Measurements from ENCODE around the gene ERRFI1. TPM values are rescaled to one million over a fixed set of nuclear protein-coding genes. Genes with fewer than 3 reads are reported as not detected.

Gene ERRFI1
- total RNA-seq, 2 experiments from 2014 or later: 3.6 TPM

DNA sequence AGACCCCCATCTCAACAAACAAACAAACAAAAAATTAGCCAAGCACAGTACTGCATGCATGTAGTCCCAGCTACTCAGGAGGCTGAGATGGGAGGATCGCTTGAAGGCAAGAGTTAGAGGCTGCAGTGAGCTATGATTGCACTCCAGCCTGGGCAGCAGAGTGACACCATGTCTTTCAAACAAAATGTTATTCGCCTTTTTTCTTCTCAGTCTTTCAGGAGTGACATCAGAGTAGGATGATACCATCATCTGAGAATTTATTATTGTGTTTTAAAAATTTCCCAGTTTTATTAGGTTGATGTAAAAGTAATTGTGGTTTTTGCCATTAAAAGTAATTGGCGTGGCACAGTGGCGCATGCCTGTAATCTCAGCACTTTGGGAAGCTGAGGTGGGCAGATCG lies 53.8 kb downstream of the ERRFI1 start:
- no peaks in the 10 kb centered on the region for H3K27me3 ChIP-seq (ENCODE audit: control insufficient read depth in 1 of 2, insufficient read depth in 2 of 2, low read length in 2 of 2)
- TF ChIP-seq, protein P1, sequence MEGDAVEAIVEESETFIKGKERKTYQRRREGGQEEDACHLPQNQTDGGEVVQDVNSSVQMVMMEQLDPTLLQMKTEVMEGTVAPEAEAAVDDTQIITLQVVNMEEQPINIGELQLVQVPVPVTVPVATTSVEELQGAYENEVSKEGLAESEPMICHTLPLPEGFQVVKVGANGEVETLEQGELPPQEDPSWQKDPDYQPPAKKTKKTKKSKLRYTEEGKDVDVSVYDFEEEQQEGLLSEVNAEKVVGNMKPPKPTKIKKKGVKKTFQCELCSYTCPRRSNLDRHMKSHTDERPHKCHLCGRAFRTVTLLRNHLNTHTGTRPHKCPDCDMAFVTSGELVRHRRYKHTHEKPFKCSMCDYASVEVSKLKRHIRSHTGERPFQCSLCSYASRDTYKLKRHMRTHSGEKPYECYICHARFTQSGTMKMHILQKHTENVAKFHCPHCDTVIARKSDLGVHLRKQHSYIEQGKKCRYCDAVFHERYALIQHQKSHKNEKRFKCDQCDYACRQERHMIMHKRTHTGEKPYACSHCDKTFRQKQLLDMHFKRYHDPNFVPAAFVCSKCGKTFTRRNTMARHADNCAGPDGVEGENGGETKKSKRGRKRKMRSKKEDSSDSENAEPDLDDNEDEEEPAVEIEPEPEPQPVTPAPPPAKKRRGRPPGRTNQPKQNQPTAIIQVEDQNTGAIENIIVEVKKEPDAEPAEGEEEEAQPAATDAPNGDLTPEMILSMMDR (IDR thresholded peaks at IDR 0.05): no peak
- H3K4me1 ChIP-seq (ENCODE audit: insufficient read depth, low read length): peaks cover 2% of the 10 kb centered on the region
- no peaks in the 10 kb centered on the region for H3K9me3 Mint-ChIP-seq
- H3K27ac Mint-ChIP-seq: no peak overlapping the region
- peaks cover 16% of the 10 kb centered on the region for H3K4me1 Mint-ChIP-seq (ENCODE audit: low read depth)
- peaks cover 70% of the 10 kb centered on the region for H3K36me3 ChIP-seq (ENCODE audit: insufficient read depth, low read length)
- no peak overlapping the region for H3K4me3 ChIP-seq (ENCODE audit: low read length)
- POLR2A ChIA-PET: no interaction called here
- H3K27ac ChIP-seq (ENCODE audit: low read depth in 1 of 2, low read length in 2 of 2): no peak overlapping the region
- H3K4me3 Mint-ChIP-seq: no peak overlapping the region
- no peaks in the 10 kb centered on the region for H3K9me3 ChIP-seq (ENCODE audit: control insufficient read depth in 1 of 2, insufficient read depth in 1 of 2, low read length in 2 of 2)
- intact Hi-C loops (cut with DNase I, micrococcal nuclease): no loop called here
- CTCF ChIA-PET: interaction anchor here (1.3 kb wide), 1 partner anchor 11 kb away, joined by 3 read pairs; no protein-coding TSS in a partner anchor
- no peaks in the 10 kb centered on the region for H3K27me3 Mint-ChIP-seq
- DNase-seq: no peak
- H3K36me3 Mint-ChIP-seq (ENCODE audit: low read depth): peaks cover 67% of the 10 kb centered on the region
- ATAC-seq (ENCODE audit: poor library complexity): no peak

DNA sequence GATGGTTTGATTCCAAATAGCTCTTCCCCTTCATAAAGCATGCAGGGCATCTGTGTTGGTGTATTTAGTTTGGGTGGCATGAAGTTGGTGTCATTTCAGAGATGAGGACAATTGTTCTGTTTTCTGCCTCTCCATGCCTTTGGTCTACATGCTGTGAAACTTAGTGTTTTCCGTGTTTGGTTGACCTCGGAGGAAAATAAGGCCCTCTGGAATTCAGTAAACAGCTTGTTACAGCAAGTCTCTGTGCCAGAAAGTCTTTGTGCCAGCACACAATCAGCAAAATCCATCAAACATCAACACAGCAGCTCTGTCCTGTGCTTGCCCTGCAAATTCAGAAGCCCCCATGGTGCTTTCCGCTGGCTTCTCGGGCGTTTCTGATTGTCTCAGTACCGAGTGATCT lies 55.1 kb downstream of the ERRFI1 start:
- ATAC-seq (ENCODE audit: poor library complexity): no peak
- Mint-ChIP-seq H3K27ac (no peak overlapping the region), H3K4me3 (no peak overlapping the region), H3K9me3 (no peaks in the 10 kb centered on the region), H3K27me3 (no peaks in the 10 kb centered on the region), H3K4me1 (ENCODE audit: low read depth) (peaks cover 29% of the 10 kb centered on the region), H3K36me3 (ENCODE audit: low read depth) (peaks cover 73% of the 10 kb centered on the region)
- ChIA-PET POLR2A (no interaction called here), CTCF (no interaction called here)
- H3K27ac ChIP-seq (ENCODE audit: low read depth in 1 of 2, low read length in 2 of 2): no peak overlapping the region
- peaks cover 8% of the 10 kb centered on the region for H3K4me1 ChIP-seq (ENCODE audit: insufficient read depth, low read length)
- TF ChIP-seq, protein P1 (IDR thresholded peaks at IDR 0.05): no peak
- H3K4me3 ChIP-seq (ENCODE audit: low read length): no peak overlapping the region
- H3K27me3 ChIP-seq (ENCODE audit: control insufficient read depth in 1 of 2, insufficient read depth in 2 of 2, low read length in 2 of 2): no peaks in the 10 kb centered on the region
- DNase-seq: no peak
- peaks cover 73% of the 10 kb centered on the region for H3K36me3 ChIP-seq (ENCODE audit: insufficient read depth, low read length)
- H3K9me3 ChIP-seq (ENCODE audit: control insufficient read depth in 1 of 2, insufficient read depth in 1 of 2, low read length in 2 of 2): no peaks in the 10 kb centered on the region
- intact Hi-C loops (cut with DNase I, micrococcal nuclease): no loop called here

DNA sequence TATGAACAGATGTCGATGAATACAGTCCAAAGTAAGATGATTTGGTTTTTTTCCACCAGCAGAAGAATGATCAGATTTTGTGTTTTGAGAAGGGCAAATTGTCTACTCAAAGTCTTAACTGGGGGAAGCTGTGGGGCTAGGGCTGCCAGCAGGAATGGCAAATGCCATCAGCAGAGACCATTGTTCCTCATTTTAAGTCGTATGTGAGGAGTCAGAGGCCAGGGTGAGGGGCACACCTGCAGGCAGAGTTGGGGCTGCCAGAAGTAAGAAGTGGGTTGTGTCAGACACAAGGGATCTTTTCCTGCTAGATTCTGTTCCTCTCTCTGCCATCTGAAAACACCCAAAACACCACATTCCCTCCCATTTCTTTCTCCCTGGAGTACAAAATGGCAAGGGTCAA lies 55.9 kb downstream of the ERRFI1 start:
- Histone ChIP-seq H3K9me3 (ENCODE audit: control insufficient read depth in 1 of 2, insufficient read depth in 1 of 2, low read length in 2 of 2) (no peaks in the 10 kb centered on the region), H3K36me3 (ENCODE audit: insufficient read depth, low read length) (peaks cover 74% of the 10 kb centered on the region), H3K27ac (ENCODE audit: low read depth in 1 of 2, low read length in 2 of 2) (no peak overlapping the region), H3K4me1 (ENCODE audit: insufficient read depth, low read length) (peaks cover 16% of the 10 kb centered on the region), H3K4me3 (ENCODE audit: low read length) (no peak overlapping the region), H3K27me3 (ENCODE audit: control insufficient read depth in 1 of 2, insufficient read depth in 2 of 2, low read length in 2 of 2) (no peaks in the 10 kb centered on the region)
- intact Hi-C loops (cut with DNase I, micrococcal nuclease): no loop called here
- CTCF ChIA-PET: no interaction called here
- Mint-ChIP-seq H3K27ac (no peak overlapping the region), H3K36me3 (ENCODE audit: low read depth) (peaks cover 78% of the 10 kb centered on the region), H3K4me1 (ENCODE audit: low read depth) (peaks cover 35% of the 10 kb centered on the region), H3K27me3 (no peaks in the 10 kb centered on the region), H3K4me3 (no peak overlapping the region), H3K9me3 (no peaks in the 10 kb centered on the region)
- DNase-seq (no peak), ATAC-seq (ENCODE audit: poor library complexity) (no peak)
- POLR2A ChIA-PET: no interaction called here
- TF ChIP-seq, protein P1 (IDR thresholded peaks at IDR 0.05): no peak

Data from CD4-positive, alpha-beta T cell (primary cell).